IPS-15b (cell line): ENCODE measurements around the gene STK32C.
"Not testable (repeated sequence)": the region's sequence is repeated elsewhere in the genome, so short reads cannot be mapped to it uniquely, and the experiment has no call there.

Experiments used
- H3K27me3 ChIP-seq: one replicate; pipeline ENCODE4 v1.6.1; 2013; ENCODE audit warnings: low read length; ENCODE audit not compliant: control insufficient read depth, insufficient read depth
- H3K36me3 ChIP-seq: one replicate; pipeline ENCODE4 v1.6.1; 2013; ENCODE audit warnings: low read length; ENCODE audit not compliant: control insufficient read depth, insufficient read depth
- H3K4me1 ChIP-seq: one replicate; pipeline ENCODE4 v1.6.1; 2013; ENCODE audit warnings: mild to moderate bottlenecking, low read length; ENCODE audit not compliant: control insufficient read depth, insufficient read depth
- H3K4me3 ChIP-seq: one replicate; pipeline ENCODE4 v1.5.1; 2013; ENCODE audit warnings: low read depth, low read length
- H3K9ac ChIP-seq: one replicate; pipeline ENCODE4 v1.6.1; 2013; ENCODE audit warnings: low read depth, mild to moderate bottlenecking, low read length
- H3K9me3 ChIP-seq: one replicate; pipeline ENCODE4 v1.6.1; 2013; ENCODE audit warnings: mild to moderate bottlenecking, low read length; ENCODE audit not compliant: control insufficient read depth, insufficient read depth

STK32C gene

DNA sequence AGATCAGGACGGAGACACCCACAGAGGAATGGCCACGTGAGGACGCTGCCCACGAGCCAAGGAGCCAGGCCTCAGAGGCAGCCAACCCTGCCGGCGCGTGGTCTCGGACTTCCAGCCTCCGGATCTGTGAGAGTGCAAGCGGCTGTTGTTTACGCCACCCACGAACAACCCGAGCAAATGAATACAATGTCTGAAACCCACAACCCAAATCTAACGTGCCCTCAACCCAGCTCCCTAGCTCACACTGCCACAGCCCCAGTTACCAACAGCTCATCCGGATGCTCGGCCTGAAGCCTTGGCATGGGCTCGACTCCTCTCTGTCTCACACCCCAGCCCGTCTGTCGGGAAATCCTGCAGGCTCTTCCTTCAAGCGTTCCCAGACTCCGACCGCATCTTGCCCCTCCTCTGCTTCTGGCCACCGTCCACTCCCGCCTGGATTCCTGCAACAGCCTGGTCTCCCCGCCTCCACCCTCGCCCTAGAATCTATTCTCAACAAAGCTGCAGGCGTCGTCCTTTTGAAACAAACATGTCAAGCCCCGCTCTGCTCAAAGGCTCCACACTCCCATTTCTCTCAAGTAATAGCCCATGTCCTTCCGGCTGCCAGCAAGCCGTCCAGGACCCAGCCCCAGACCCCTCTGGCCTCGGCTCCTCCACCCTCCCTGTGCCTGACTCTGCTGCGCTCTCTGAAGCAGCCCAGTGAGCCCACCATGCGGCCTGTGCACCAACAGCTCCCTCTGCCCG is 35.3 kb downstream of the STK32C start:
- no peaks in the 10 kb centered on the region for H3K4me1 ChIP-seq
- no peaks in the 10 kb centered on the region for H3K27me3 ChIP-seq
- no peak overlapping the region for H3K4me3 ChIP-seq
- no peaks in the 10 kb centered on the region for H3K36me3 ChIP-seq
- no peak overlapping the region for H3K9ac ChIP-seq
- no peaks in the 10 kb centered on the region for H3K9me3 ChIP-seq

- H3K9ac ChIP-seq = no peak overlapping the region
- no peaks in the 10 kb centered on the region for H3K4me1 ChIP-seq
- no peaks in the 10 kb centered on the region for H3K27me3 ChIP-seq
- H3K36me3 ChIP-seq = no peaks in the 10 kb centered on the region
- H3K9me3 ChIP-seq = no peaks in the 10 kb centered on the region
- H3K4me3 ChIP-seq = no peak overlapping the region
Observed at GRCh38 chr10:132271458-132272230, 36.1 kb downstream of the STK32C start.

GRCh38 chr10:132270721-132271457 is 36.9 kb downstream of the STK32C start:
- H3K4me3 ChIP-seq = no peak overlapping the region
- no peaks in the 10 kb centered on the region for H3K4me1 ChIP-seq
- H3K9ac ChIP-seq = no peak overlapping the region
- no peaks in the 10 kb centered on the region for H3K27me3 ChIP-seq
- no peaks in the 10 kb centered on the region for H3K9me3 ChIP-seq
- H3K36me3 ChIP-seq = no peaks in the 10 kb centered on the region

DNA sequence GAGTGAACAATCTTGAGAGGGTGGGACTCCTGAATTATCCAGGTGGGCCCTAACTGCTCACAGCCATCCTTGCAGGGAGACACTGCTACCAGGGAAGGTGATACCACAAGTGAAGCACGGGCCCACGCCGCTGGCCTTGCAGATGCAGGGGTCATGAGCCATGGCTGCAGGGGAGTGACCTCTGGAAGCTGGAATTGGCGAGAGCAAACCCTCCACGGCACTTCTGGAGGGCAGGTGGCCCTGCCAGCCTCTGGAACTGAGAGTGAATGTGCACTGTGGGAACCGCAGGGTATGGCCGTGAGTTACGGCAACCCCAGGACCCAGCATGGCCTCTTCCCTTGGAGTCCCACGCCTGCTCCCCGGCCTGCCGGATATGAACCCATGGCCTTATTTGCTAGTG is 37.5 kb downstream of the STK32C start:
- Histone ChIP-seq H3K27me3 (no peaks in the 10 kb centered on the region), H3K4me1 (no peaks in the 10 kb centered on the region), H3K4me3 (no peak overlapping the region), H3K9ac (no peak overlapping the region), H3K9me3 (no peaks in the 10 kb centered on the region), H3K36me3 (no peaks in the 10 kb centered on the region)

DNA sequence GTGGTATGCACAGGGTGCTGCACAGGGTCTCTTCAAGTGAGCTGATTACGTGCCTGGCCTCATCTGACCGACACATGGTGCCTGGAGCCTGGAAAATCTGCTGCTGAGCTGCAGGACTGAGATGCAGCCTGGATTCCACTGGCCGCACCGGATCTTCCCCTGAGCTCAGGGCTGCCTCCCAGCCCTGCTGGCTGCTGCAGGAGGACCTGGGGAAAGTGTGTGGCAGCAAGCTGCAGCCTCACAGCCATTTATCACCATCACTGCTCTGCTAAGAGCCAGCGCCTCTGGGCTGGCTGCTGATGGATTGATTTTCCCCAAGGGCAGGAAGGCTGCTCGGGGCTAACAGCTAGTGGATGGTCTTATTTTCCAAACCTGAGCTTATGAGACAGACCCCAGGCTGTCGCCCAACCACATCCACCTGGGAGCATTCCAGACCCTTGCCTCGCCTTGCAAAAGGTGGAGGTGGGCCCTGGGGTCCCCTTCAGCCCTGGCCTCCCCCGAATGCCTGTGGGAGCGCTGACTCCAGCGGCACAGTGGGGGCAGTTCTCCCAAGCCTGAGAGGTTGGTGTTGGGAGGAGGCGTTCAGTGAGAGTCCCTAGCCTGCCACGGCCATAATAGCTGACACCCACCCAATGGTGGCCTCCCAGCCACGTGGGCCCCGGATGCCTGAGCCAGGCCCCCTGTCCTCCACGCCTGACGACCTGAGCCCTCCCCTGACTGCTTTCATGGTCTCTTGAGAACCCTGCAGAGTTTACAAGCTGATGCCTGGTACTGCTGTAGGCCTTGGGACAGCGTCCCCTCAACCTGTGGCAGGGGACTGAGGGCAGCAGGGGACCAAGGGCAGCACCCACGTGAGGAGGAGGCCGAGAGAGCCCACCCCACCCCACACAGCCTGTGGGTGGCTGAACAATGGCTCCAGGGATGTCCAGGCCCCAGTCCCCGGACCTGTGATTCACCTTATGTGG is 38.2 kb downstream of the STK32C start:
- Histone ChIP-seq H3K36me3 (no peaks in the 10 kb centered on the region), H3K9me3 (no peaks in the 10 kb centered on the region), H3K27me3 (no peaks in the 10 kb centered on the region), H3K4me3 (no peak overlapping the region), H3K9ac (no peak overlapping the region), H3K4me1 (no peaks in the 10 kb centered on the region)

- not testable (repeated sequence) for H3K4me1 ChIP-seq
Observed at GRCh38 chr10:132267916-132268315, 39.8 kb downstream of the STK32C start.

GRCh38 chr10:132266594-132267161 is 41.1 kb downstream of the STK32C start:
- Histone ChIP-seq H3K4me1 (no peaks in the 10 kb centered on the region), H3K36me3 (no peaks in the 10 kb centered on the region), H3K4me3 (no peak overlapping the region), H3K9ac (no peak overlapping the region), H3K27me3 (no peaks in the 10 kb centered on the region), H3K9me3 (no peaks in the 10 kb centered on the region)

More at GRCh38 chr10:132267916-132268315, 39.8 kb downstream of the STK32C start:
- H3K9me3 ChIP-seq, H3K4me3 ChIP-seq, H3K36me3 ChIP-seq, H3K9ac ChIP-seq, H3K27me3 ChIP-seq: not testable (repeated sequence)

DNA sequence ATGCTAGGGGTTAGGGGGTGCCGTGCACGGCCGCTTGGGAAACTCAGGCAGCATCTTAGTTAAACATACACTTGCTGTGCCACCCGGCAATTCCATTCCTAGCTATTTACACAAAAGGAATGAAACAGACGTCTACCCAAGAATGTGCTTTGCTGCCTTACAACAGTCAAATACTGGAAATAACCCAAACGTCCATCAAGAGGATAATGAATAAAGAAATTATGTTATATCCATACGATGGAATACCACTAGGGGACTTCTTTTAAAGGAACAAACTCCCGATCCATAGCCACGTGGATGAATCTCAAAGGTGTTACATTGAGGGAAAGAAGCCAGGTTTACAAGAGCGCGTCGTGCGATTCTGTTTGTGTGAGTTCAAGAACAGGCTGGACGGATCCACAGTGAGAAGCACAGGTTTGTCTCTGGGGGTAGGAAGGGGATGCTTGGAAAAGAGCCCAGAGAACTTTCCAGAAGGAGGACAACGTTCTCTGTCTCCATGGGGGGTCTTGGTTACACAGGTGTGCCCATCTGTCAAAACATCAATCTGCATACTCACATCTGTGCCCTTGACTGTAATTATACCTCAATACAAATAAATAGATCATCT is 41.8 kb downstream of the STK32C start:
- no peaks in the 10 kb centered on the region for H3K27me3 ChIP-seq
- no peaks in the 10 kb centered on the region for H3K36me3 ChIP-seq
- no peaks in the 10 kb centered on the region for H3K4me1 ChIP-seq
- H3K4me3 ChIP-seq = no peak overlapping the region
- H3K9me3 ChIP-seq = no peaks in the 10 kb centered on the region
- H3K9ac ChIP-seq = no peak overlapping the region

GRCh38 chr10:132264966-132265889 is 42.5 kb downstream of the STK32C start:
- Histone ChIP-seq H3K9me3 (no peaks in the 10 kb centered on the region), H3K36me3 (no peaks in the 10 kb centered on the region), H3K4me3 (no peak overlapping the region)

More at GRCh38 chr10:132264966-132265889, 42.5 kb downstream of the STK32C start:
- Histone ChIP-seq H3K27me3 (no peaks in the 10 kb centered on the region), H3K4me1 (no peaks in the 10 kb centered on the region), H3K9ac (no peak overlapping the region)
